ENCODE data around the gene ASIC3. TPM values are rescaled to one million over a fixed set of nuclear protein-coding genes. Genes with fewer than 3 reads are reported as not detected.
"Not testable (repeated sequence)": the region's sequence is repeated elsewhere in the genome, so short reads cannot be mapped to it uniquely, and the experiment has no call there.

ASIC3 gene
- total RNA-seq, 1 experiment from 2014 or later = 0.76 TPM

DNA sequence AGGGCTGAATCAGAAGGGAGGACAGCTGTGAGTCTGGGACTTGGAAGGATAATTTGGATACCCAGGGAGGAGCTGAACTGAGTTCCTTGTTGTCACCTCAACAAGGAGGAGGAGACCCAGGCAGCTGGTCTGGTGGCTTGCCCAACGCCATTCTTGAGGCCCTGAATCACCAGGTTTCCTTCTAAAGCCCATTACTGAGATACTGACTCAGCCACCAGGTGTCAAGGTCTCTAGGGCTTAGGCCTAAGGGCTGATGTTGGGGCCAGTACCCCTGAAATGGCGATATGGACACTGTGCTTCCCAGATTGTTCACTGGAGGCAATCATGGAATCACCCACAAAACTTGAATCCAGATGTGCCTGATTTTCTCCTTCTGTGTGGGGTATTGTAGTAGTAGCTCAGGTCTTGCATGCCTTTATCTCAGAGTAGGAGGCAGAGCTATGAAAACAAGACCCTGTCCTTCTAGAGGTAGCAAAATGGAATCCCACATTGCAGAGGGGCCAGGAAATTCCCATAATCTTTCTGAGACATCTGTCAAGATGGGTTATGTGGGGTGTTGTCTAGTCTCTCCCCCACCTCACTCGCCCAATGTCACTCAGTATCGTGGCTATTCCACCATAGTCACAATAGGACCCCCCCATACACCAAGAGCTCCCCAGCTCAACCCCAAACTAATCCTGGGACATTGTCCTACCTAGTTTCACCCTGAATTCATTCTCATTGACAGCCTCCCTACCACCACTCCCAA, 22.2 kb upstream of the ASIC3 start:
- no peak overlapping the region for H3K4me3 ChIP-seq
- H3K27me3 ChIP-seq = no peaks in the 10 kb centered on the region
- DNase-seq = no peak
- H3K36me3 ChIP-seq = no peaks in the 10 kb centered on the region
- no peaks in the 10 kb centered on the region for H3K9me3 ChIP-seq

GRCh38 chr7:151026771-151027727, 21.3 kb upstream of the ASIC3 start:
- not testable (repeated sequence) for H3K27me3 ChIP-seq, DNase-seq, H3K9me3 ChIP-seq, H3K4me3 ChIP-seq, H3K36me3 ChIP-seq

DNA sequence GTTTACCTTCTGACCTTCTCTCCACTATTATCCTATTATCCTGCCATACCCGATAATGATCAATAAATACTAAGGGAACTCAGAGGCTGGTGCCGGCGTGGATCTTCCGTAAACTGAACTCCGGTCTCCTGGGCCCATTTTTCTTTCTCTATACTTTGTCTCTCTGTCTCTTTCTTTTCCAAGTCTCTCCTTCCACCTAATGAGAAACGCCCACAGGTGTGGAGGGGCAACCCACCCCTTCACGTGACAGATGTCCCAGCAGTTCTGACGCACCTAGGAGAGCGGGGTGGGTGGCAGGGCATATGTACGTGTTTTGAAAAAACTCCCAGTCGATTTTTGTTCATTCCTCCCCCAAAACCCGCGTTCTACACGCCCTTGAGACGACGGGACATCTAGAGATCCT, 20.6 kb upstream of the ASIC3 start:
- not testable (repeated sequence) for H3K27me3 ChIP-seq, H3K36me3 ChIP-seq, DNase-seq, H3K9me3 ChIP-seq
- peak overlapping the region; percentile 82 for H3K4me3 ChIP-seq

- Histone ChIP-seq H3K9me3 (no peaks in the 10 kb centered on the region), H3K27me3 (no peaks in the 10 kb centered on the region), H3K36me3 (peaks cover 2% of the 10 kb centered on the region; the same call in 1 of the 2 replicates), H3K4me3 (peak within 1 kb of the TSS; percentile 82)
- DNase-seq = peak; percentile 93
Observed at GRCh38 chr7:151028131-151028947, 20.0 kb upstream of the ASIC3 start, which contains the start of gene ABCB8. Gene ABCB8, plus strand, starts transcription at chr7:151028450. Its CDS starts 66 bp downstream, at chr7:151028516.

GRCh38 chr7:151028948-151029501, 19.3 kb upstream of the ASIC3 start:
- peak overlapping the region; percentile 82 for H3K4me3 ChIP-seq
- no peak for DNase-seq
- no peaks in the 10 kb centered on the region for H3K9me3 ChIP-seq
- no peaks in the 10 kb centered on the region for H3K27me3 ChIP-seq
- H3K36me3 ChIP-seq = peaks cover 2% of the 10 kb centered on the region; the same call in 1 of the 2 replicates

- Histone ChIP-seq H3K27me3 (no peaks in the 10 kb centered on the region), H3K36me3 (peaks cover 2% of the 10 kb centered on the region), H3K9me3 (no peaks in the 10 kb centered on the region), H3K4me3 (no peak overlapping the region)
- no peak for DNase-seq
Observed at GRCh38 chr7:151031011-151031410, 17.3 kb upstream of the ASIC3 start.

- DNase-seq = no peak
- Histone ChIP-seq H3K9me3 (no peaks in the 10 kb centered on the region), H3K36me3 (peaks cover 2% of the 10 kb centered on the region), H3K4me3 (no peak overlapping the region), H3K27me3 (no peaks in the 10 kb centered on the region)
Observed at GRCh38 chr7:151032936-151033863, 15.1 kb upstream of the ASIC3 start.

- H3K9me3 ChIP-seq = no peaks in the 10 kb centered on the region
- H3K27me3 ChIP-seq = no peaks in the 10 kb centered on the region
- no peak for DNase-seq
- H3K4me3 ChIP-seq = no peak overlapping the region
- peaks cover 2% of the 10 kb centered on the region for H3K36me3 ChIP-seq
Observed at GRCh38 chr7:151033864-151034249, 14.5 kb upstream of the ASIC3 start.

GRCh38 chr7:151034312-151035025, 13.9 kb upstream of the ASIC3 start:
- Histone ChIP-seq H3K9me3 (no peaks in the 10 kb centered on the region), H3K36me3 (peaks cover 2% of the 10 kb centered on the region), H3K4me3 (no peak overlapping the region), H3K27me3 (no peaks in the 10 kb centered on the region)
- no peak for DNase-seq

DNA sequence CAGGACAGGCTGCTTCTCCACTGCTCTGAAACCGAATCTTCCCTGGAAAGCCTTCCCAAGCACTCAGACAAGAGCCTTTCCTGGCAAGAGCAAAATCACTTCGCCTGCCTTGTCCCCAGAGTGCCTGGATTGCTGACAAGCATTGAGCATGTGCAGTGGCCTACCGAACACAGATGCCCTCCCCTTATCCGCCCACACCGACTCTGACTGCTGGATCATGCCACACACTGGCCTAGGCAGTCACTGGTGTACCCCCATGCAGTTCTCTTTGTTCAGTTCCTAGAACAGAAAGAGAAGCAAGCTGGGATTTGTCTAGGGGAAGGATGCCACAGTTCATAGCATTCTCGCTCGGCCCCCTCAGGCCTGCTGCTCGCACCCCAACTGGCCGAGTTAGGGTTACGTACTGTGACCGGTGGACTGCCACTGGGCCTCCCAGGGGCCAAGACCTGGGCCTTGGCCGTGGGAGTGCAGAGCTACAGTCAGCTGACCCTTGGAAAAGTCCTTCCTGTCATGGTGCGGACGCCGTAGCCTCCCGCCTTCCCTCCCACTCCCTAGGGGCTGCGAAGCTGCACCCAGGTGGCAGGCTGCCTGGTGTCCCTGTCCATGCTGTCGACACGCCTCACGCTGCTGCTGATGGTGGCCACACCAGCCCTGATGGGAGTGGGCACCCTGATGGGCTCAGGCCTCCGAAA, 13.2 kb upstream of the ASIC3 start:
- no peak for DNase-seq
- Histone ChIP-seq H3K4me3 (no peak overlapping the region), H3K36me3 (peaks cover 2% of the 10 kb centered on the region), H3K27me3 (no peaks in the 10 kb centered on the region), H3K9me3 (no peaks in the 10 kb centered on the region)

GRCh38 chr7:151035902-151036301, 12.4 kb upstream of the ASIC3 start:
- Histone ChIP-seq H3K36me3 (peaks cover 2% of the 10 kb centered on the region), H3K27me3 (no peaks in the 10 kb centered on the region), H3K4me3 (no peak overlapping the region), H3K9me3 (no peaks in the 10 kb centered on the region)
- no peak for DNase-seq

DNA sequence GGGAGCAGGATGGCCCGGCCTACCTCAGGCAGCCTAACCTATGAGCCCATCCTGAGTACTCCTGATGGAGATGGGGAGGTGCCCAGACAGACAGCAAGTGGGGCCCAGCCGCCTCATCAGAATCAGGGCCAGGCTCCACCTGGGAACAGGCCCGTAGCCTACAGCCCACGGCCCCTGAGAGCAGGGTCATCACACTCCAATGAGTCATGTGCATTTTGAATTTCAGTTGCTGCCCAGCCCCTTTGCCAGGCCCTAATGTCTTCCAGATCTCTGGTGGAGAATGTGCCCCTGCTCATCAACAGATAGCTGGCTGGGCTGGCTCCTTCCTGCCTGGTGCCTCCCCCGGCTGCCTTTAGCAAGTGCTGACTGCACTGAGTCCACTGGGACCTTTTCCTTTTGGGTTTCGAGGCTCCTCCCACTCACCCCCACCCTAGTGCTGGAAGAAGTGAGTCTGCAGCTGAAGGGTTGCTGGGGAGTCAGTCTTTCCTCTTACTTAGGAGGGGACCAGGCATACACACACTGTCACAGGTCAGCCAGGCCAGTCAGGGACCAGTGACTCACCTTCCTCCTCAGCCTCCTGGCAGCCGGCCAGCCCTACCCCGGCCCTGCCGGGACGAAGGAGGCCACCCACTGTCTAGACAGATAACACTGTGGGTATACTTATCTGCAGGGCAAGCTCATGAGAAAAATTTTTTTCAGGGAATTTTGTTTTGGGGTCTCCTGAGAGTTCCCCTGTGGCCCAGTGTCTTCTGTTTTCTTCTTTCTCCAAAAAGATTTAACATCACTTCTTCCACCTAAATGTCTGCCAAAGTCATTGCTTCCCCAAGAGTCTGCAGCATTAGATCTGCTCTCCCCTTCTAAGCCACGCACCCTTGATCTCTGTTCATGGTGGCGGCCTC, 9.1 kb upstream of the ASIC3 start:
- no peaks in the 10 kb centered on the region; the same call in 1 of the 2 replicates for H3K36me3 ChIP-seq
- H3K9me3 ChIP-seq = no peaks in the 10 kb centered on the region
- no peaks in the 10 kb centered on the region for H3K27me3 ChIP-seq
- DNase-seq = peak; percentile 83
- H3K4me3 ChIP-seq = no peak overlapping the region

GRCh38 chr7:151039850-151040548, 8.3 kb upstream of the ASIC3 start:
- no peak overlapping the region for H3K4me3 ChIP-seq
- no peak for DNase-seq
- no peaks in the 10 kb centered on the region for H3K36me3 ChIP-seq
- H3K27me3 ChIP-seq = no peaks in the 10 kb centered on the region
- no peaks in the 10 kb centered on the region for H3K9me3 ChIP-seq

All from MG63 (cell line).